ENCODE data around the gene EIPR1. TPM values are rescaled to one million over a fixed set of nuclear protein-coding genes. Genes with fewer than 3 reads are reported as not detected.
A peak's percentile ranks its signal among the peaks of the same experiment; 100 is the strongest.

The EIPR1 gene
- total RNA-seq, 4 donors from 2014 or later = 24.9 to 46.2 (median 36.3) TPM

GRCh38 chr2:3423492-3424170, 46.0 kb upstream of the EIPR1 start:
- Histone ChIP-seq H3K27me3 (no peaks in the 10 kb centered on the region), H3K27ac (peak overlapping the region in 1 of 4 donors; percentile 47), H3K9me3 (no peaks in the 10 kb centered on the region), H3K4me1 (peaks cover 0 to 8% (median 0%) of the 10 kb centered on the region in 4 donors), H3K36me3 (peaks cover 4 to 88% (median 8%) of the 10 kb centered on the region in 3 donors), H3K4me3 (no peak overlapping the region)
- TF ChIP-seq CTCF (IDR thresholded peaks at IDR 0.05) (peak; percentile 86 to 100 (median 93)), EP300 (IDR thresholded peaks at IDR 0.05) (peak in 1 of 2 donors; percentile 25), POLR2A (IDR thresholded peaks at IDR 0.05) (no peak)
- WGBS, 2 donors = 59 to 62% methylated on average over 19 of the region's 19 CpGs
- peak; percentile 76 to 89 for DNase-seq (ENCODE audit: low spot score in 2 of 2)

GRCh38 chr2:3422161-3422779, 44.7 kb upstream of the EIPR1 start:
- H3K36me3 ChIP-seq = peaks cover 4 to 92% (median 8%) of the 10 kb centered on the region in 3 donors
- TF ChIP-seq CTCF (IDR thresholded peaks at IDR 0.05) (no peak), POLR2A (IDR thresholded peaks at IDR 0.05) (no peak), EP300 (IDR thresholded peaks at IDR 0.05) (no peak)
- H3K9me3 ChIP-seq = no peaks in the 10 kb centered on the region
- H3K27me3 ChIP-seq = no peaks in the 10 kb centered on the region
- no peak for DNase-seq (ENCODE audit: low spot score in 2 of 2)
- 84 to 87% methylated on average over 16 of the region's 16 CpGs for WGBS, 2 donors
- H3K27ac ChIP-seq = no peak overlapping the region
- H3K4me1 ChIP-seq = peaks cover 0 to 8% (median 0%) of the 10 kb centered on the region in 4 donors
- H3K4me3 ChIP-seq = no peak overlapping the region

- H3K27ac ChIP-seq = no peak overlapping the region
Measured at GRCh38 chr2:3421580-3421979, 44.0 kb upstream of the EIPR1 start.

GRCh38 chr2:3420769-3421397, 43.3 kb upstream of the EIPR1 start:
- TF ChIP-seq CTCF (IDR thresholded peaks at IDR 0.05) (no peak), POLR2A (IDR thresholded peaks at IDR 0.05) (no peak), EP300 (IDR thresholded peaks at IDR 0.05) (no peak)
- Histone ChIP-seq H3K36me3 (peaks cover 4 to 86% (median 4%) of the 10 kb centered on the region in 3 donors), H3K9me3 (no peaks in the 10 kb centered on the region), H3K27me3 (no peaks in the 10 kb centered on the region), H3K4me1 (peaks cover 0 to 8% (median 0%) of the 10 kb centered on the region in 4 donors), H3K27ac (no peak overlapping the region), H3K4me3 (no peak overlapping the region)
- no peak for DNase-seq (ENCODE audit: low spot score in 2 of 2)
- WGBS, 2 donors = 83 to 87% methylated on average over 14 of the region's 14 CpGs

More at GRCh38 chr2:3421580-3421979, 44.0 kb upstream of the EIPR1 start:
- no peaks in the 10 kb centered on the region for H3K9me3 ChIP-seq
- H3K27me3 ChIP-seq = no peaks in the 10 kb centered on the region
- H3K4me3 ChIP-seq = no peak overlapping the region
- TF ChIP-seq POLR2A (IDR thresholded peaks at IDR 0.05) = no peak
- TF ChIP-seq EP300 (IDR thresholded peaks at IDR 0.05) = no peak
- no peak for TF ChIP-seq CTCF (IDR thresholded peaks at IDR 0.05)
- DNase-seq (ENCODE audit: low spot score in 2 of 2) = no peak
- WGBS, 2 donors = 88 to 95% methylated on average over 17 to 19 of the region's 19 CpGs
- H3K36me3 ChIP-seq = peaks cover 4 to 89% (median 8%) of the 10 kb centered on the region in 3 donors
- H3K4me1 ChIP-seq = peaks cover 0 to 8% (median 0%) of the 10 kb centered on the region in 4 donors
